ENCODE data around the gene FIGN.

- TF ChIP-seq CTCF (IDR thresholded peaks at IDR 0.05; ENCODE audit: extremely low read depth in 1 of 2, insufficient read depth in 1 of 2, low read depth in 1 of 2, low read length in 2 of 2) = no peak
- no peak for TF ChIP-seq EZH2 (IDR thresholded peaks at IDR 0.05; ENCODE audit: borderline replicate concordance, low read depth, low read length, severe bottlenecking)
- TF ChIP-seq POLR2AphosphoS5 (IDR thresholded peaks at IDR 0.05; ENCODE audit: insufficient read depth, low read depth, low read length) = no peak
- TF ChIP-seq POLR2A (IDR thresholded peaks at IDR 0.05; ENCODE audit: low read depth, low read length) = no peak
- TF ChIP-seq MYC (IDR thresholded peaks at IDR 0.05; ENCODE audit: low read depth, low read length) = no peak
- no peak for TF ChIP-seq MAX (IDR thresholded peaks at IDR 0.05; ENCODE audit: insufficient read depth, insufficient read length)
- TF ChIP-seq JUN (IDR thresholded peaks at IDR 0.05; ENCODE audit: borderline replicate concordance, insufficient read depth, insufficient read length, low read depth) = no peak
- no peak for TF ChIP-seq FOS (IDR thresholded peaks at IDR 0.05; ENCODE audit: borderline replicate concordance, insufficient read depth, low read length)
These were observed 20.1 kb downstream of the FIGN start for GRCh38 chr2:163715668-163716067.
